ENCODE results near the gene KRAS. TPM values are rescaled to one million over a fixed set of nuclear protein-coding genes. Genes with fewer than 3 reads are reported as not detected.

KRAS gene
- total RNA-seq, 1 donor = 12.4 TPM

DNA sequence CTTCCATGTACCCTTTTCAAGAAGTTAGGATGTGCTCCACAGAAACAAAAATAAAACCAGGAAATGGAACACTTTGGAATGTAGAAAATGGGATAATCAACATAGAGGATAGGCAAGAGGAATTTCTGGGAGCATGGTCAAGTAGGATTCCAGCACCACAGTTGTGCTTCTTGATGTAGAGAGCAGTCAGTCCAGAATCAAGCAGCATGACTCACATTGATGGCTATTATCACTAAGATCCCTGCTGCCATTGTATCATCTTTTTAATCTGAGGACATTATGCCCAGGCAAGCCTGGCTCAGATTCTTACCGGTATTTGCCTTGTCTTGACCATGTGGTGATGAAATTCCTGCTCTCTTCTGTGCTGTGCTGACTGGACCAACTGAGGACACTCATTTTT lies 50.0 kb downstream of the KRAS start:
- DNase-seq (ENCODE audit: low read depth in 2 of 3, low spot score in 2 of 3) = no peak

DNA sequence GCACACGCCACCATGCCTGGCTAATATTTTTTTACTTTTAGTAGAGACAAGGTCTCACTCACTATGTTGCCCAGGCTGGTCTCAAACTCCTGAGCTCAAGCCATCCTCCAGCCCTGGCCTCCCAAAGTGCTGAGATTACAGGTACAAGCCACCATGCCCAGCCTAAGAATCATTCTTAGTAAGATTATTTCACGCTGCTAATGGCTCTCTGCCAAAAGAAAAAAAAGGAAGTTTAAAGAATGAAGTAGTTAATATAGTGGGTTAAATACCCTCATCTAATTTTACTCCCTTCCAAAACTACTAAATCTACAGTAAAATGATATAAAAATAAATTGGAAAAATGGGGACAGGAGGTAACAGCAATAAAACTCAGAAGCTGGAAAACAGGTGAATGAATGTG lies 53.1 kb downstream of the KRAS start:
- DNase-seq (ENCODE audit: low read depth in 2 of 3, low spot score in 2 of 3) = peak in 2 of 3 donors; percentile 42 to 75

DNA sequence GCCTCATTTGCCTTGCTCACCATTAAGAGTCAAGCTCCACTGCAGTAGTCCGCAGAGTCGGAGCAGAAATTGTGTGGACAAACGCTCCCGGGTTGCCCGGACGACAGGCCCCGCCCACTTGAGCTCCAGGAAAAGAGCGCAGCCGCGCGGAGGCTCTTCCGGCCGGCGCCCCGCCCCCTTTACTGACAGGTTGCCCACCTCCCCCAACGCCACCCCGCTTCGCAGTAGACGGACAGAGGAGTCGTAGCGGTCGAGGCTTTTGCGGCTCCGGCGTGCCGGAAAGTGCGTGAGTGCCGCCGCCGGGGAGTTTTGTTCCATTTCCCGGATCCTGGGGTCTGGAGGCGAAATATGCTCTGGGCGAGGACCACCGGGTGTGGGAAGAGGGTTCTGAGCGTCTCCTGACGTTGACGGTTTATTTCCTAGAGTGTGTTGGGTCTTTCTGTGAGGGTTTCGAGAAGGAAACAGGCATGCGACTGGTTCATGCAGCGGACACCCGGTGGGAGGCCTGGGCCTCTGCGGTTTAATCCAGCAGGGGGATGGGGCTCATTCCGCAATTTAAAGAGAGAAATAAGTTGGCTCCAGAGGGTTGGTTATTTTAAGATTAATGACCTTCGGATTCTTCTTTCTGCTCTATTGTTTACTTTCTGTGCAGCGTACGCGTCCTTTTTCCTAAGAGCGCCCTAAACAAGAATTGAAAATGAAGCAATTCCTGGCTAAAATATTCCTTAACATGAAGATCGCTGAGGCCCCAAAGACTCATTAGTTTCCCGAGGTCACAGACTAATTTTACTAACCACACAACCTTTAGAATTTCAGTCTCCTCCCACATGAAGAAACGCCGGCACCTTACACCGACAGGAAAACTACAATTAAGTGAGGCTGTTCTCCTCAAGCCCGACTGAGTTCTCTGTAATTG lies 55.4 kb downstream of the KRAS start, which contains the start of the genes DNAI7 and ETFRF1:
TSS of gene DNAI7 (minus strand) at position 105 of the 916 bp plus-strand sequence. CDS start at position 23, 82 bp downstream.
TSS of gene ETFRF1 (plus strand) at position 182 of the 916 bp plus-strand sequence. CDS start 8,720 bp downstream, outside the sequence.
- DNase-seq (ENCODE audit: low read depth in 2 of 3, low spot score in 2 of 3) = peak; percentile 90 to 98 (median 98)

DNA sequence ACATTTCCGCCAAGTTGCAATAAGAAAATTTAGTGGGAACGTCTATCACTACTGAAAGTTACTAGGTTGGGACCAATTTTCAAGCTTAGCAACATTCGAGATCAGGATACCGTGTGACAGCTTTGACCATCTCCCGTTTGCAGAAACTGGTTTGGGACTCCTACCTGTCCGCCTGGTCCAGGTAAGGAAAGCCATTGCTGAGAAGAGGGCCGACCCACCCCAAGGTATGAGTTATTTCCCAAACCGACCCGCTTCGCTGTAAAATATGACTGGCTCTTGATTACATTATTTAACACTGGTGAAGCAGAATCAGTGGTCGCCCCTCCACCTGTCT lies 56.0 kb downstream of the KRAS start:
- no peak for DNase-seq (ENCODE audit: low read depth in 2 of 3, low spot score in 2 of 3)

DNA sequence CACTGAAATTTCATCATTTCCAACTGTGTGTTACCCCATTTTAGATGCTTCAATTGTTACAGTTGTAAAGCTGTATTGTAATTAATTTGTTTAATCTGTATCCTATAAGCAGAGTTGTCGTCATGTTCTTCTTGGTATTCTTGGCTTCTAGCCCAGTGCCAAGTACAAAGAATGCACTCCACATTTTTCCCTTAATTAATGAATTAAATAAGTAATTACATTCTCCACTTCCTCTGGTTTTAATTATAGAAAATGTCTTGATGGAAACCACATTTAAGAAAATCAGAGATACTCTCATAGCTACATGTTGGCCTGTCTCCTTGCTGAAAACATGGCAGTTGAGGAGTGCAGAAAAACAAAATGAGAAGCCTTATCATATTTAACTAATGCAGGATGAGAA lies 56.5 kb downstream of the KRAS start:
- peak in 1 of 3 donors; percentile 25 for DNase-seq (ENCODE audit: low read depth in 2 of 3, low spot score in 2 of 3)

DNA sequence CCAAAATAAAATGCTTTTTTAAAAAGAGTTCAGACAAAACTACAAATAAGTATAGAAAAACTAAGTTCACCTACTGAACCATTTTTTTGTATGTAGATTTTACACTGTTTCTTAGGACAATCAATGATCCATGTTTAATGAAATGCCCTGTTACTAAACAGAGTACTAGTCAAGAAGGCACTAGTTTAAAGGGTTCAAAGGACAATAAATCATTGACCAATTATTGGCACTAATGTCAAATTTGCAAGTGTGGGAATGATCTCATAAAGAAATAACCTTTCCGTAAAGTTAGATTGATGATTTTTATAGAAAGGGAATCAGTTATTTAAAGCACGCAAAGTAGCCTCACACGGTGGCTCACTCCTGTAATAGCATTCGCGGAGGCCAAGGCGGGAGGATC lies 59.9 kb downstream of the KRAS start:
- no peak for DNase-seq (ENCODE audit: low read depth in 2 of 3, low spot score in 2 of 3)

DNA sequence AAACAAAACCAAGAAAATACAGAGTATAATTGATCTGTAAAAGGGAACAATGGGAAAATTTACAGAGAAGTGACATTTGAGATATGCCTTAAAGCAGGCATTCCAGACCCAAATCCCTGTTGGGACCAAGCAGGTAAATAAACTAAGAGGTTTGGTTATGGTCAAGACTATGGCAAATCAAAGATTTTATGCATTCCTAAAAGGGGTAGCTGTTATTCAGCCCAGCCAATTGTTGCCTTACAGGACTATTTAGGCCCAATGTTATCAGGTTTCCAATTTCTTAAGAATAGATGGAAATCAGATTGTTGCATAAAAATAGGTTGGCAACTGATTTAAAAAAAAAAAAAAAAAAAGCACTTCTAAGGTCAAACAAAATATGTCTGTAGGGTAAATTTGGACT lies 61.1 kb downstream of the KRAS start:
- no peak for DNase-seq (ENCODE audit: low read depth in 2 of 3, low spot score in 2 of 3)

DNA sequence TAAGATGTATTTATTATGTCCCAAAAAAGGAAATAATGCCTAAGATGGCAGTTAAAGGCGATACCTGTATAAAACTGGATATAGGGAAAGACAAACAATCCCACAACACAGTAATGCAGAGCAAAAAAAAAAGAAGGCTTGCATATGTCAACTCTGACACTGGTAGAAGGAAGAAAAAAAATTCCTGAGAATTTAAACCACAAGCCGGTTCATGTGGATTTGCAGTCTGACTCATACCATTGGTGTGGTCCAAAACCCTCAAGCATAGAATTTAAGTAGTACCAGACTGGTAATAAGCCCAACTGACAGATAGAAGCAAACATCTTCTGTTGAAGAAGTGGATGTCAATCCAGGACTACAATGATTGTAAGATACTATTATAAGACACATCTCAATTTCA lies 62.9 kb downstream of the KRAS start:
- DNase-seq (ENCODE audit: low read depth in 2 of 3, low spot score in 2 of 3) = no peak

DNA sequence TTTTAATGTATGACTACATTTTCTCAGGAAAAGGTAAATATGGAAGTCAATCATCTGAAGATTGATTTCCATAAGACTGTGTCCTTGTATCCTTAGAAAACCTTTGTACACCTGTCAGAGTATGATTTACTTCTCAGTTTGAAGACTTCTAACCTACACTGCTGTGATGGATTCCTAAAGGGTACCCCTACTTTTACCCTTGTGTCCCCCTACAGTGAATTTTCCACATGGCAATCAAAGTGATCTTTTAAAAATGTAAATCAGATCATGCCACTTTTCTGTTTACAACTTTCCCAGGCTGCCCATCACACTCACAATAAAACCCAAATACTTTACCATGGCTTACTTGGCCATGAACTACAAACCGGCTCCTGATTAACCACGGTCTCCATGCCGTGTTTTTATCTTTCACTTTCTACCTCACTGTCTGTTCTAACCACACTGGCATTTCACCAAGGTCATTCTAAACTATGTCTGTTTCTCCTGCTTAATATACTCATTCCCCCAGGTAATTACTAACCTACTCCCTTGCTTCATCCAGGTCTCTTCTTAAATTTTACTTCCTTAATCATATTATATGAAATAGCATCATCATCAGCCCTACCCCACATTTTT lies 63.8 kb downstream of the KRAS start:
- peak in 1 of 3 donors; percentile 8 for DNase-seq (ENCODE audit: low read depth in 2 of 3, low spot score in 2 of 3)

DNA sequence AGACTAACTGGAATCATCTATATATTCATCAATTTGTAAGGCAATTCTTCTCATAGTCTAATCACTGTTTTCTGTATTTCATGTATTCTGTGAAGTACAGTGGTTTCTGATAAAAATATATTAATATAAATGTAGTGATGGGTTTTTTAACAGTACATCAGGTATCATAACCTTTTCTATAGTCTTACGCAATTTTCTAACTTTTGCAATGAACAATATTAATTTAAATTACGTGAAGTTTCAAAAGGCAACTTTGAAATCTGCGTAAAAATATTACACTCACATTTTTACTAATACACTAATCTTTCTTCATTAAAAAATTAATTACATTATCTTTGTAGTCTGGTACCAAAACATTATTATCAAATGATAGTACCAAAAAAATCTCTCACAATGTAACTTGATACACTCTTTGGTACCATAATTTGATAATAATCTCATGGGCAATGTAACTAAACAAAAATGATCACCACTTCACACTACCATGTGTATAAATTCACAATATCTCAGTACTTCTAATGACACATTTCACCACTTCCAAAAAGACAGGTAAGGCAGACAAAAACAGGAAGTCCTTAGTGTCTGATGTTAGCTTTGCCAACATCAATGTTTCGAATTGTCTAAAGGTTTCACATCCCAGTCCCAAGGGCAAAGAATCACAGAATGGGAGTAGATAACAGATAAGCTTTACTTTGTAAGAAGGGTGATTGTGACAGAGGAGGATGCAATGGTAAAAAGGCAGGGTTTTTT lies 64.5 kb downstream of the KRAS start:
- DNase-seq (ENCODE audit: low read depth in 2 of 3, low spot score in 2 of 3) = no peak

DNA sequence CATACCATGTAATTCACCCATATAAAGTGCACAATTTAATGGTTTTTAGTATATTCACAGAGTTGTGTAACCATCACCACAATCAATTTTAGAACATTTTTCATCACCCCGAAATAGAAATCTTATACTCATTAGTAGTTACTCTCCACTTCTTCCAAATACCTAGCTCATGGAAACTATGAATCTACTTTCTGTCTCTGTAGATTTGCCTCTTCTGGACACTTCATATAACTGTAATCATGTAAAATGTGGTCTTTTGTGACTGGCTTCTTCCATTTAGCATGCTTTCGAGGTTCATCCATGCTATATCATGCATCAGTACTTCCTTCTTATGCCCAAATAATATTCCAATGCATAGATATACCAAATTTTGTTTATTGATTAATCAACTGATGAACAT lies 66.6 kb downstream of the KRAS start:
- DNase-seq (ENCODE audit: low read depth in 2 of 3, low spot score in 2 of 3) = no peak

DNA sequence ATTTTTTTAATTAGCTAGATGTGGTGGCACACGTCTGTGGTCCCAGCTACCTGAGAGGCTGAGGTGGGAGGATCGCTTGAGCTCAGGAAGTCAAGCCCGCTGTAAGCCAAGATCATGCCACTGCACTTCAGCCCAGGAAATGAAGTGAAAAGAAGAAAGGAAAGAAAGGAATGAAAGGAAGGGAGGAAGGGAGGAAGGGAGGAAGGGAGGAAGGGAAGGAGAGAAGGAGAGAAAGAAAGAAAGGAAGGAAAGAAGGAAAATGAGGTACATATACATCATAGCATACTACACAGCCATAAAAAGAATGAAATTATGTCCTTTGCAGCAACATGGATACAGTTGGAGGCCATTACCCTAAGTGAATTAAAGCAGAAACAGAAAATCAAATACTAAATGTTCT lies 68.0 kb downstream of the KRAS start:
- DNase-seq (ENCODE audit: low read depth in 2 of 3, low spot score in 2 of 3) = no peak

DNA sequence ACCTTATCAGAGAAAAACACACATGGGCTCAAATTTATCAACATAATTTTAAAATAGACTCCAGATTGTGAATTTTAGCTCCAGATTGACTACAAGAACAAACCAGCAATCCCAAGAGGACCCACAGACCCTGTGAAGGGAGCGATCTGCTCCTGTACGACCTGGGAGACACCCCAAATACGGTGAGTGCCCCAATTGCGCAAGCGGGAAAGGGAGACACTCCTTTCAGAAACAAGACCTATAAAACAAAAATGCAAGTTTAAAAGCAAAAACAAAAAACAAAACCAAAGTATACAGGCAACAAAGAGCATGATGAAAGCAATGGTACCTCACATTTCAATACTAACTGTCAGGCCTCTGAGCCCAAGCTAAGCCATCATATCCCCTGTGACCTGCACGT lies 87.9 kb downstream of the KRAS start:
- DNase-seq (ENCODE audit: low read depth in 2 of 3, low spot score in 2 of 3) = no peak

DNA sequence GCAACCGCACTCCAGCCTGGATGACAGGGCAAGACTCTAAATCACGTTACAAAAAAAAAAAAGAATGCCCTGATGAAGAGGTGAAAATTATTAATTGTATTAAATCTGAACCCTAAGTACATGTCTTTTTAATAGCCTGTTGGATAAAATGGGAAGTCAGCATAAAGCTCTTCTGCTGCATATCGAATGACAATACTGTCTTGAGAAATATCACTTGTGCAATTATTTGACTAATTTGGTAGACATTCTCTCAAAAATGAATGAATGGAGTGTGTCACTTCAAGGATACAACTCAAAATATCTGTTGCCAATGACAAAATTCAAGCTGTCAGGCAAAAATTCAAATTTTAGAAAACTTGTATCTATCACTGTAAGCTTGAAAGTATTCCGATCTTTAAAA lies 94.7 kb downstream of the KRAS start:
- no peak for DNase-seq (ENCODE audit: low read depth in 2 of 3, low spot score in 2 of 3)

DNA sequence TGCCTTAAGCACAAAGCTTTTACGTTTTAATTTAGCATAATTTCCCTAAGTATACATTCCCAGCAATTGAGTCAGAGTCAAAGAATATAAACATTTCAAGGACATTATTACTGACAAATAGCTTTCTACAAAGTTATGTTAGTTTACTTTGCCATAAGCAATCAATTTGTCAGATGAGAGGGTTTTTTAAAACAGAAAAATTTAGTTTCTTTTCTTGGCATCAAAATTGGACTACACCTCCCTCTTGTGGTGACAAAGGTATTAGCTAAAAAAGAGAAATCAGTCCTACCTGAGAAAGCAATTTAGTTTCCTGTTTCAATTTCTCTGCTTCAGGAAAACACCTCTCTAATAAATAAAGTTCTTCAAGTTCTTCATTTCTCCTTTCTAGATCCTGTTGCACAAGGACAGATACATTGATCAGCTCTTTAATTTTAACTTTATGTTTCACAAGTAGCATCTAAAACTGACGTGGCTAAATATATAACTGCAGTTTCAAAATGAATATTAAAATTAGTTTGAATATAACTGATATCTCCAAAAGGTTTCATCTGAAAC lies 95.6 kb downstream of the KRAS start:
- peak; percentile 14 to 69 (median 31) for DNase-seq (ENCODE audit: low read depth in 2 of 3, low spot score in 2 of 3)

Other genes starting within 250 kb of the KRAS start
- gene DNAI7, start 55.8 kb downstream of the KRAS start, total RNA-seq = 0.54 TPM
- gene ETFRF1, start 55.7 kb downstream of the KRAS start, total RNA-seq = 15.1 TPM

Data from hematopoietic multipotent progenitor cell (in vitro differentiated cells).